Heart left ventricle (tissue), 16 donors: ENCODE measurements around the gene ADAM8. TPM values are rescaled to one million over a fixed set of nuclear protein-coding genes. Genes with fewer than 3 reads are reported as not detected.

Experiments used
- ATAC-seq, 4 donors: fragments of 200-7000 bp; cut with Tn5 transposase; one replicate each; pipeline ENCODE4 v1.9.1; 2020 to 2022; ENCODE audit warnings: moderate library complexity in 4 of 4, mild to moderate bottlenecking in 3 of 4, moderate number of reproducible peaks in 1 of 4
- DNase-seq, 5 donors: peaks; one replicate each; pipeline ENCODE4 v3.0.0-alpha.2; 2020
- H3K27ac ChIP-seq, 12 donors: fragments of 200-600 bp; sonication (generic) in 4 of 12; one replicate each; pipeline versions ENCODE4 v1.5.0 to v1.8.0; 2016 to 2022; ENCODE audit warnings: mild to moderate bottlenecking in 2 of 12
- H3K27me3 ChIP-seq, 9 donors: fragments of 200-600 bp; sonication (generic) in 2 of 9; one replicate each; pipeline versions ENCODE4 v1.5.1 to v1.8.0; 2016 to 2022; ENCODE audit warnings: mild to moderate bottlenecking in 3 of 9
- H3K36me3 ChIP-seq, 9 donors: fragments of 200-600 bp; sonication (generic) in 2 of 9; one replicate each; pipeline versions ENCODE4 v1.5.0 to v1.8.0; 2018 to 2022; ENCODE audit warnings: mild to moderate bottlenecking in 2 of 9
- H3K4me1 ChIP-seq, 12 donors: fragments of 200-600 bp; sonication (generic) in 4 of 12; one replicate each; pipeline versions ENCODE4 v1.5.0 to v1.8.0; 2016 to 2022; ENCODE audit warnings: mild to moderate bottlenecking in 3 of 12
- H3K4me3 ChIP-seq, 12 donors: fragments of 200-600 bp; sonication (generic) in 4 of 12; one replicate each; pipeline versions ENCODE4 v1.5.0 to v1.8.0; 2017 to 2022; ENCODE audit warnings: mild to moderate bottlenecking in 9 of 12, moderate library complexity in 4 of 12
- H3K9me3 ChIP-seq, 12 donors: fragments of 200-600 bp; sonication (generic) in 4 of 12; one replicate each; pipeline versions ENCODE4 v1.5.0 to v1.8.0; 2016 to 2022; ENCODE audit warnings: mild to moderate bottlenecking in 1 of 12
- POLR2A ChIP-seq, 2 donors: fragments of 450-650 bp; IDR thresholded peaks; one replicate each; pipeline ENCODE4 v1.6.1; 2017; ENCODE audit warnings: antibody characterized with exemption in 2 of 2, mild to moderate bottlenecking in 2 of 2, moderate library complexity in 2 of 2
- WGBS, 4 donors: extraction: QIAGEN DNeasy Blood & Tissue Kit in 2 of 4; methylation state at CpG; one replicate each; pipeline versions ENCODE4 v1.1.5 to v1.1.7; 2013 to 2018; 5-methylcytosine and 5-hydroxymethylcytosine counted together
- intact Hi-C, 10 donors: fragments of 100-400 bp; cut with DNase I; formaldehyde crosslinking; loops; one replicate each; pipeline versions ENCODE4 v1.11.1 to v1.14.2; 2022
- polyA plus RNA-seq, 2 donors: library from polyadenylated mRNA; stranded (reverse); fragments of 200-250 nt; gene quantifications; one replicate each; pipeline ENCODE4 v1.2.3, GENCODE V29; 2013
- total RNA-seq, 9 donors: library from RNA; depleted of rRNA in 2 of 9; stranded (reverse); fragments of >200 nt in 2 of 9; fragmentation: NEBNext Ultra II Directional in 3 of 9; extraction: Animal tissue kit (Norgen Biotek cat#: 25700) in 3 of 9; gene quantifications; one replicate each; pipeline versions ENCODE4 v1.1.0 to v1.2.4, GENCODE V29; 2016 to 2023
- TF ChIP-seq, protein P1 (sequence below), 12 donors: fragments of 200-600 bp; sonication (generic) in 4 of 12; IDR thresholded peaks; one replicate each; pipeline versions ENCODE4 v1.5.0 to v1.8.0; 2018 to 2022; ENCODE audit warnings: antibody characterized with exemption in 12 of 12, mild to moderate bottlenecking in 5 of 12
- donor health status: ischemic (EF 13 %, LVEDD 7.1; RV severe dilation, severe dysfunction).
- donor health status: healthy with polysubstance abuse.
- donor health status: DM: no; HTN: yes; CAD: no.
- donor health status: DM: no; HTN: no; CAD: no.
- donor health status: ischemic (EF 25% LVEDD 6.9; RV normal size, moderate dysfunction).
- donor health status: ischemic (EF 25% LVEDD 5.7; RV mildly dilated, moderate dysfunction).
- donor health status: healthy.
- donor health status: DM: yes; HTN: yes; CAD: no.
- donor health status: ischemic (EF 35%, LVEDD 5.7; RV mildly dilated, moderate dysfunction).
- donor health status: nonischemic (EF 11% LVEDD 7.7; RV severe dilation, severe dysfunction).
- donor health status: DM: yes; HTN: yes; CAD: no.
- donor health status: PGD.
- donor health status: ischemic (EF 29% LVEDD 5.4; RV normal size, mild dysfunction).
- donor health status: nonischemic (EF 23%, LVEDD 6.1; RV moderate dilation, normal function).

ADAM8 gene
- total and polyA plus RNA-seq, 11 donors: 0.50 to 10.3 (median 1.6) TPM

DNA sequence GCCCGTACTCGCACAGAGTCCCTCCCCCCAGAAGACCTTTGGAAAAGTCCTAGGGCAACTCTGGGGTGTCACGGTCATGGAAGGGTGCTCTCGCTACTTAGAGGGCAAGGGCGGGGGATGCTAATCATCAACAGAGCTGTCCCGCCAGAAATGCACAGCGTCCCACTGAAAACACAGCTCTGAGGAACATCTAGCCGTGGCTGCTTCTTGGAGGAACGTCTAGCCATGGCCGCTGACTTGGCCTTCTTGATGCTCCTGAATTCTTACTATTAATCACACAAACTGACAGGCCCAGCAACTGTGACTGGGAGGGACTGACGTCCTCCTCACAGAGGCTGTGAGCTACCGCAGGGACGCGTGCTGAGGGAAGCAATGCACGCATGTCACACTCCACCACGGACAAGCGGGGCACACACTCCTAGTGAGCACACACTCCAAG lies 30.3 kb upstream of the ADAM8 start:
- no peak for ATAC-seq
- TF ChIP-seq POLR2A (IDR thresholded peaks at IDR 0.05): no peak
- peak in 1 of 5 donors; percentile 33 for DNase-seq
- H3K4me1 ChIP-seq: peaks cover 0 to 38% (median 21%) of the 10 kb centered on the region in 12 donors
- H3K36me3 ChIP-seq: peaks cover 0 to 37% (median 25%) of the 10 kb centered on the region in 9 donors
- intact Hi-C loops: loop anchor here in 2 of 10 donors (5.0 kb wide), 3 partner anchors 45 to 85 kb away; partner anchors contain the start of genes MTG1 (in 1 of the 2) and PAOX (in 1 of the 2)
- WGBS, 4 donors: 89 to 92% (median 90%) methylated on average over 17 of the region's 17 CpGs
- H3K27ac ChIP-seq: peak overlapping the region in 1 of 12 donors; percentile 99
- peak overlapping the region in 4 of 12 donors; percentile 78 to 99 (median 95) for H3K4me3 ChIP-seq
- no peaks in the 10 kb centered on the region for H3K9me3 ChIP-seq
- H3K27me3 ChIP-seq: no peaks in the 10 kb centered on the region

DNA sequence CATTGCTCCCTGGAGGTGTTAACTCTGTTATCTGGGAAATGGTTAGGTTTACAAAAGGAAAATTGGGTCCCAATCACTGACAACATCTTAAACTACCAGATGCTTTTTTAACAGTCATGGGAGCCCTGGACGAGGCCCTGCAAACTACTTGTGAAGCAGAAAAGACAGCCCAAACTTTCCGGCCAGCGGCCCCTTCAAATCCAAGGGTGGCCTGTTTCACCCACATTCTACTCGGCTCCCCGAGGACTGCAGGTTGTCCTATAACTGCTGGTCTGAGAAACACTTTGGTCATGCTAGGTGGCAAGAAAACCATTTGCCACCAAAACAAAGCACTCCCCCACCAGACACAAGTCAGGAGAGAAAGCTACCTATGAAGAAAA lies 29.4 kb upstream of the ADAM8 start:
- 89 to 94% (median 90%) methylated on average over 5 of the region's 5 CpGs for WGBS, 4 donors
- no peak for ATAC-seq
- DNase-seq: no peak
- no peaks in the 10 kb centered on the region for H3K9me3 ChIP-seq
- TF ChIP-seq, protein P1, sequence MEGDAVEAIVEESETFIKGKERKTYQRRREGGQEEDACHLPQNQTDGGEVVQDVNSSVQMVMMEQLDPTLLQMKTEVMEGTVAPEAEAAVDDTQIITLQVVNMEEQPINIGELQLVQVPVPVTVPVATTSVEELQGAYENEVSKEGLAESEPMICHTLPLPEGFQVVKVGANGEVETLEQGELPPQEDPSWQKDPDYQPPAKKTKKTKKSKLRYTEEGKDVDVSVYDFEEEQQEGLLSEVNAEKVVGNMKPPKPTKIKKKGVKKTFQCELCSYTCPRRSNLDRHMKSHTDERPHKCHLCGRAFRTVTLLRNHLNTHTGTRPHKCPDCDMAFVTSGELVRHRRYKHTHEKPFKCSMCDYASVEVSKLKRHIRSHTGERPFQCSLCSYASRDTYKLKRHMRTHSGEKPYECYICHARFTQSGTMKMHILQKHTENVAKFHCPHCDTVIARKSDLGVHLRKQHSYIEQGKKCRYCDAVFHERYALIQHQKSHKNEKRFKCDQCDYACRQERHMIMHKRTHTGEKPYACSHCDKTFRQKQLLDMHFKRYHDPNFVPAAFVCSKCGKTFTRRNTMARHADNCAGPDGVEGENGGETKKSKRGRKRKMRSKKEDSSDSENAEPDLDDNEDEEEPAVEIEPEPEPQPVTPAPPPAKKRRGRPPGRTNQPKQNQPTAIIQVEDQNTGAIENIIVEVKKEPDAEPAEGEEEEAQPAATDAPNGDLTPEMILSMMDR (IDR thresholded peaks at IDR 0.05): no peak
- no peak for TF ChIP-seq POLR2A (IDR thresholded peaks at IDR 0.05)
- H3K27ac ChIP-seq: peak overlapping the region in 1 of 12 donors; percentile 99
- H3K27me3 ChIP-seq: no peaks in the 10 kb centered on the region
- H3K4me1 ChIP-seq: peaks cover 0 to 38% (median 21%) of the 10 kb centered on the region in 12 donors
- H3K4me3 ChIP-seq: no peak overlapping the region
- intact Hi-C loops: loop anchor here in 2 of 10 donors (5.0 kb wide), 3 partner anchors 44 to 86 kb away; partner anchors contain the start of genes MTG1 (in 1 of the 2) and PAOX (in 1 of the 2)
- H3K36me3 ChIP-seq: peaks cover 0 to 36% (median 25%) of the 10 kb centered on the region in 9 donors

DNA sequence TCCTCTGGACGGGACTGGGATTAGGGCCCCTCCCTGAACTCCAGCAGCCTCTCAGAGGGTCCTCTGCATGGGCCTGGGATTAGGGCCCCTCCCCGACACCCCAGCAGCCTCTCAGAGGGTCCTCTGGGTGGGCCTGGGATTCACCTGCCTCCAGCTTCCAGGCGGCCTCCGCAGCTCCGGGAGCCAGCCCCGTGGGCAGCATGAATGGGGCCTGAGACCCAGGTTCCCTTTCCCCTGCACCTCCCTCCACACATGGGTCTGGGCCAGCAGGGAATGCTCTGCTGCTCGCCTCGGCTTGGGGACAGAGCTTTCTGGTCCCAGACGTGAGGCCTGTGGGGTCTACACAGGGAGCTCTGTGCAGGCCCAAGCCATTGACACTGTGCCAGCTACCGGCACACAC lies 26.5 kb upstream of the ADAM8 start:
- intact Hi-C loops: no loop called here
- Histone ChIP-seq H3K27me3 (no peaks in the 10 kb centered on the region), H3K4me1 (peaks cover 0 to 33% (median 20%) of the 10 kb centered on the region in 12 donors), H3K27ac (no peak overlapping the region), H3K36me3 (peaks cover 5 to 53% (median 42%) of the 10 kb centered on the region in 9 donors), H3K4me3 (no peak overlapping the region), H3K9me3 (no peaks in the 10 kb centered on the region)
- 78 to 89% (median 82%) methylated on average over 7 to 10 of the region's 10 CpGs for WGBS, 4 donors
- ATAC-seq: no peak
- peak in 1 of 5 donors; percentile 28 for DNase-seq
- TF ChIP-seq, protein P1 (IDR thresholded peaks at IDR 0.05): no peak
- TF ChIP-seq POLR2A (IDR thresholded peaks at IDR 0.05): no peak

DNA sequence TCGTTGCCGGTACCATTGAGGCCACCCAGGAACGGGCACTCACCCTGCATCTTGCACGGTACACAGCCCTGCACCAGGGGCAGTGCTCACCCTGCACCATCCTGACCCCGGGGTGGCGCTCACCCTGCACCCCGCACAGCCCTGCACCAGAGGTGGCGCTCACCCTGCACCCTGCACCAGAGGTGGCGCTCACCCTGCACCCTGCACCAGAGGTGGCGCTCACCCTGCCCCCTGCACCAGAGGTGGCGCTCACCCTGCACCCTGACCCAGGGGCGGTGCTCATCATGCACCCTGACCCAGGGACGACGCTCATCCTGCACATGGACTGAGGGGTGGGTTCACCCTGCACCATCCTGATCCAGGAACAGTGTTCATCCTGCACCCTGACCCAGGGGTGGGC lies 25.6 kb upstream of the ADAM8 start:
- TF ChIP-seq POLR2A (IDR thresholded peaks at IDR 0.05): no peak
- TF ChIP-seq, protein P1 (IDR thresholded peaks at IDR 0.05): no peak
- peaks cover 5 to 62% (median 51%) of the 10 kb centered on the region in 9 donors for H3K36me3 ChIP-seq
- 93 to 99% (median 97%) methylated on average over 9 to 14 of the region's 14 CpGs for WGBS, 4 donors
- no peaks in the 10 kb centered on the region for H3K9me3 ChIP-seq
- no peak overlapping the region for H3K27ac ChIP-seq
- H3K4me3 ChIP-seq: no peak overlapping the region
- no peaks in the 10 kb centered on the region for H3K27me3 ChIP-seq
- H3K4me1 ChIP-seq: peaks cover 0 to 25% (median 11%) of the 10 kb centered on the region in 12 donors
- peak in 1 of 5 donors; percentile 22 for DNase-seq
- ATAC-seq: peak in 1 of 4 donors; percentile 20
- intact Hi-C loops: no loop called here
